Hematopoietic multipotent progenitor cell treated with erythropoietin and hydrocortisone succinate and interleukin-3 and kit ligand, for 17 days (in vitro differentiated cells): ENCODE measurements around the gene ARHGEF4.

Experiments
- DNase-seq: peaks from one replicate; pipeline ENCODE4 v3.0.0-alpha.2; 2015; ENCODE audit warnings: low spot score

ARHGEF4 gene

GRCh38 chr2:131093696-131094462, 257.2 kb downstream of the ARHGEF4 start:
- DNase-seq: peak; percentile 24

- peak; percentile 15 for DNase-seq
Measured at GRCh38 chr2:131094463-131095281, 258.0 kb downstream of the ARHGEF4 start.
